Measurements from ENCODE around the gene TPSG1. TPM values are rescaled to one million over a fixed set of nuclear protein-coding genes. Genes with fewer than 3 reads are reported as not detected.
"Not testable (repeated sequence)": the region's sequence is repeated elsewhere in the genome, so short reads cannot be mapped to it uniquely, and the experiment has no call there.

TPSG1 gene
- total and polyA plus RNA-seq, 11 donors: not detected

- 76 to 79% (median 77%) methylated on average over 20 to 30 of the region's 30 CpGs for WGBS, 4 donors
- Histone ChIP-seq H3K36me3 (no peaks in the 10 kb centered on the region), H3K4me1 (peaks cover 0 to 6% (median 0%) of the 10 kb centered on the region in 12 donors), H3K27ac (peak overlapping the region in 1 of 12 donors; percentile 80), H3K4me3 (no peak overlapping the region), H3K9me3 (no peaks in the 10 kb centered on the region), H3K27me3 (peaks cover 0 to 9% (median 0%) of the 10 kb centered on the region in 9 donors)
- no peak for TF ChIP-seq POLR2A (IDR thresholded peaks at IDR 0.05)
- TF ChIP-seq CTCF (IDR thresholded peaks at IDR 0.05): no peak
- no peak for DNase-seq
- intact Hi-C loops (cut with DNase I): loop anchor here in 3 of 10 donors (2.0 to 10.0 kb wide), 3 partner anchors 84 to 378 kb away; no protein-coding TSS in a partner anchor
- ATAC-seq: no peak
These were observed 31.8 kb downstream of the TPSG1 start for GRCh38 chr16:1193143-1193824.

- intact Hi-C loops (cut with DNase I): loop anchor here in 3 of 10 donors (2.0 to 10.0 kb wide), 3 partner anchors 84 to 378 kb away; no protein-coding TSS in a partner anchor
- H3K27me3 ChIP-seq: peaks cover 0 to 9% (median 0%) of the 10 kb centered on the region in 9 donors
- H3K4me3 ChIP-seq: no peak overlapping the region
- no peaks in the 10 kb centered on the region for H3K9me3 ChIP-seq
- no peak for TF ChIP-seq POLR2A (IDR thresholded peaks at IDR 0.05)
- TF ChIP-seq CTCF (IDR thresholded peaks at IDR 0.05): no peak
- DNase-seq (no peak), ATAC-seq (no peak)
- H3K36me3 ChIP-seq: no peaks in the 10 kb centered on the region
- H3K27ac ChIP-seq: peak overlapping the region in 1 of 12 donors; percentile 80
- WGBS, 4 donors: 69 to 78% (median 73%) methylated on average over 6 to 9 of the region's 9 CpGs
- H3K4me1 ChIP-seq: peaks cover 0 to 6% (median 0%) of the 10 kb centered on the region in 12 donors
These were observed 32.5 kb downstream of the TPSG1 start for GRCh38 chr16:1192384-1193073.

- DNase-seq, H3K36me3 ChIP-seq, H3K4me1 ChIP-seq, ATAC-seq, H3K27me3 ChIP-seq, H3K9me3 ChIP-seq, H3K4me3 ChIP-seq: not testable (repeated sequence)
- intact Hi-C loops (cut with DNase I): loop anchor here in 1 of 10 donors (10.0 kb wide), 1 partner anchor 376 kb away; no protein-coding TSS in a partner anchor
- 67 to 91% (median 80%) methylated on average over 4 to 11 of the region's 11 CpGs for WGBS, 4 donors
- H3K27ac ChIP-seq: peak overlapping the region in 1 of 12 donors; percentile 16
These were observed 34.3 kb downstream of the TPSG1 start for GRCh38 chr16:1190789-1191188.

GRCh38 chr16:1189455-1189854 is 35.6 kb downstream of the TPSG1 start:
- no peak for TF ChIP-seq POLR2A (IDR thresholded peaks at IDR 0.05)
- TF ChIP-seq CTCF (IDR thresholded peaks at IDR 0.05): no peak
- Histone ChIP-seq H3K4me3 (no peak overlapping the region), H3K36me3 (no peaks in the 10 kb centered on the region), H3K27ac (peak overlapping the region in 1 of 12 donors; percentile 17), H3K27me3 (peaks cover 0 to 2% (median 0%) of the 10 kb centered on the region in 9 donors), H3K9me3 (no peaks in the 10 kb centered on the region), H3K4me1 (peaks cover 0 to 2% (median 0%) of the 10 kb centered on the region in 12 donors)
- DNase-seq (no peak), ATAC-seq (no peak)
- WGBS, 4 donors: 72 to 78% (median 75%) methylated on average over 7 of the region's 7 CpGs
- intact Hi-C loops (cut with DNase I): no loop called here

Measured in heart left ventricle (tissue), 16 donors.